ENCODE results near the gene SLC22A16.

SLC22A16 gene

GRCh38 chr6:110419028-110419739 lies 57.2 kb downstream of the SLC22A16 start:
- Histone ChIP-seq H3K9me2 (replicated peaks; ENCODE audit: insufficient read depth, low read length) (no peaks in the 10 kb centered on the region), H3K27ac (ENCODE audit: low read length) (no peak overlapping the region), H3K4me1 (ENCODE audit: low read length) (no peaks in the 10 kb centered on the region), H3K4me3 (ENCODE audit: low read length) (no peak overlapping the region), H3K36me3 (replicated peaks; ENCODE audit: insufficient read depth, low read length) (no peaks in the 10 kb centered on the region), H3K79me2 (ENCODE audit: low read length) (no peaks in the 10 kb centered on the region), H3K9ac (ENCODE audit: low read length) (no peak overlapping the region), H3F3A (ENCODE audit: insufficient read depth, low read length) (no peaks in the 10 kb centered on the region), H3K9me3 (replicated peaks; ENCODE audit: insufficient read depth, low read length) (no peaks in the 10 kb centered on the region), H4K20me1 (ENCODE audit: insufficient read depth, low read length) (no peaks in the 10 kb centered on the region), H2AFZ (ENCODE audit: low read length) (no peak overlapping the region), H3K27me3 (replicated peaks; ENCODE audit: insufficient read depth, low read length) (no peaks in the 10 kb centered on the region), H3K4me2 (ENCODE audit: low read depth, low read length) (no peak overlapping the region)
- TF ChIP-seq EZH2 (optimal IDR thresholded peaks at IDR 0.05; ENCODE audit: low read depth, low read length): no peak
- no peak for TF ChIP-seq CTCF (IDR thresholded peaks at IDR 0.05; ENCODE audit: low read length)
- TF ChIP-seq EZH2phosphoT487 (IDR thresholded peaks at IDR 0.05; ENCODE audit: low read length): no peak
- no peak for DNase-seq

- no peak for TF ChIP-seq EZH2 (optimal IDR thresholded peaks at IDR 0.05; ENCODE audit: low read depth, low read length)
- no peak for TF ChIP-seq EZH2phosphoT487 (IDR thresholded peaks at IDR 0.05; ENCODE audit: low read length)
- no peak for TF ChIP-seq CTCF (IDR thresholded peaks at IDR 0.05; ENCODE audit: low read length)
- no peak for DNase-seq
- Histone ChIP-seq H3K36me3 (replicated peaks; ENCODE audit: insufficient read depth, low read length) (no peaks in the 10 kb centered on the region), H3K4me3 (ENCODE audit: low read length) (no peak overlapping the region), H3K9me3 (replicated peaks; ENCODE audit: insufficient read depth, low read length) (no peaks in the 10 kb centered on the region), H3K9me2 (replicated peaks; ENCODE audit: insufficient read depth, low read length) (no peaks in the 10 kb centered on the region), H3K27ac (ENCODE audit: low read length) (no peak overlapping the region), H2AFZ (ENCODE audit: low read length) (no peak overlapping the region), H3K79me2 (ENCODE audit: low read length) (no peaks in the 10 kb centered on the region), H3F3A (ENCODE audit: insufficient read depth, low read length) (no peaks in the 10 kb centered on the region), H3K9ac (ENCODE audit: low read length) (no peak overlapping the region), H3K27me3 (replicated peaks; ENCODE audit: insufficient read depth, low read length) (no peaks in the 10 kb centered on the region), H3K4me2 (ENCODE audit: low read depth, low read length) (no peak overlapping the region), H3K4me1 (ENCODE audit: low read length) (no peaks in the 10 kb centered on the region), H4K20me1 (ENCODE audit: insufficient read depth, low read length) (no peaks in the 10 kb centered on the region)
Observed at GRCh38 chr6:110418594-110418993, 57.8 kb downstream of the SLC22A16 start.

GRCh38 chr6:110415086-110415916 lies 61.1 kb downstream of the SLC22A16 start, which contains the start of gene DDO:
DDO (minus strand) TSS chr6:110415575; CDS start chr6:110413462, 2,113 bp downstream.
- Histone ChIP-seq H3K27me3 (replicated peaks; ENCODE audit: insufficient read depth, low read length) (no peaks in the 10 kb centered on the region), H4K20me1 (ENCODE audit: insufficient read depth, low read length) (no peaks in the 10 kb centered on the region), H2AFZ (ENCODE audit: low read length) (peak within 1 kb of the TSS; percentile 72), H3K9me3 (replicated peaks; ENCODE audit: insufficient read depth, low read length) (no peaks in the 10 kb centered on the region), H3K4me2 (ENCODE audit: low read depth, low read length) (peak within 1 kb of the TSS; percentile 75), H3K27ac (ENCODE audit: low read length) (no peak within 1 kb of the TSS), H3K36me3 (replicated peaks; ENCODE audit: insufficient read depth, low read length) (no peaks in the 10 kb centered on the region), H3K79me2 (ENCODE audit: low read length) (no peaks in the 10 kb centered on the region), H3K4me3 (ENCODE audit: low read length) (peak within 1 kb of the TSS; percentile 47), H3F3A (ENCODE audit: insufficient read depth, low read length) (no peaks in the 10 kb centered on the region), H3K9ac (ENCODE audit: low read length) (no peak within 1 kb of the TSS), H3K4me1 (ENCODE audit: low read length) (no peaks in the 10 kb centered on the region), H3K9me2 (replicated peaks; ENCODE audit: insufficient read depth, low read length) (no peaks in the 10 kb centered on the region)
- no peak for TF ChIP-seq EZH2 (optimal IDR thresholded peaks at IDR 0.05; ENCODE audit: low read depth, low read length)
- TF ChIP-seq EZH2phosphoT487 (IDR thresholded peaks at IDR 0.05; ENCODE audit: low read length): no peak
- no peak for TF ChIP-seq CTCF (IDR thresholded peaks at IDR 0.05; ENCODE audit: low read length)
- peak; percentile 40 for DNase-seq
